ENCODE measurements around the gene IGSF9B. TPM values are rescaled to one million over a fixed set of nuclear protein-coding genes. Genes with fewer than 3 reads are reported as not detected.
A peak's percentile ranks its signal among the peaks of the same experiment; 100 is the strongest.

Gene IGSF9B
- total and polyA plus RNA-seq, 9 of the 15 experiments (the other 6 are each of a cell fraction or from before 2014, with no cell fraction given) = 0.09 TPM; not detected in 8

GRCh38 chr11:133988686-133989410 is 32.1 kb upstream of the IGSF9B start:
- Histone ChIP-seq H3K9ac (ENCODE audit: insufficient read depth in 1 of 2, low read depth in 2 of 2, low read length in 2 of 2) (peak overlapping the region in 1 of 2 experiments; percentile 36; a peak in 1 of 4 replicates), H3K27me3 (ENCODE audit: control insufficient read depth in 2 of 2, insufficient read depth in 2 of 2, low read length in 2 of 2) (peaks cover 16 to 85% of the 10 kb centered on the region in 2 experiments; a peak in 4 of 5 replicates), H4K20me1 (replicated peaks; ENCODE audit: control insufficient read depth, insufficient read depth, low read length) (peaks cover 4% of the 10 kb centered on the region; the same call in 1 of the 2 replicates), H3K4me3 (no peak overlapping the region), H3K36me3 (ENCODE audit: control insufficient read depth, insufficient read depth, low read length) (no peaks in the 10 kb centered on the region), H2AFZ (ENCODE audit: low read depth, low read length) (no peak overlapping the region), H3K9me3 (replicated peaks; ENCODE audit: control insufficient read depth, insufficient read depth, low read depth, low read length) (no peaks in the 10 kb centered on the region), H3K4me2 (ENCODE audit: insufficient read depth, low read length) (no peak overlapping the region), H3K27ac (ENCODE audit: extremely low read depth, low read depth, low read length) (no peak overlapping the region), H3K9me1 (ENCODE audit: control insufficient read depth, insufficient read depth, low read length) (peaks cover 3% of the 10 kb centered on the region), H3K4me1 (replicated peaks in 1 of 2; ENCODE audit: control insufficient read depth in 2 of 2, insufficient read depth in 2 of 2, low read length in 2 of 2) (no peaks in the 10 kb centered on the region), H3K79me2 (ENCODE audit: control insufficient read depth, insufficient read depth, low read length) (no peaks in the 10 kb centered on the region)
- ATAC-seq (peak; percentile 19), DNase-seq (ENCODE audit: extremely low read depth in 1 of 4, low spot score in 3 of 4) (no peak), FAIRE-seq (no peak)
- ChIA-PET POLR2A (interaction anchor here (0.6 kb wide), 1 partner anchor 237 kb away, joined by 3 read pairs; no protein-coding TSS in a partner anchor), CTCF (ENCODE audit: low intra/inter-chr PET ratio) (no interaction called here)
- intact Hi-C loops (cut with micrococcal nuclease) (no loop called here), in situ Hi-C loops (cut with MboI) (no loop called here)
- 5% methylated on average over 18 of the region's 22 CpGs for WGBS (ENCODE audit: insufficient coverage, low coverage, missing lambda C conversion rate)
- BruUV-seq (replicated peaks) = no TSS peak
- no peak for TF ChIP-seq ZFPM2 (CRISPR knock-in tag; IDR thresholded peaks at IDR 0.05)
- TF ChIP-seq MCM3 (IDR thresholded peaks at IDR 0.05) = no peak
- TF ChIP-seq, protein P1, sequence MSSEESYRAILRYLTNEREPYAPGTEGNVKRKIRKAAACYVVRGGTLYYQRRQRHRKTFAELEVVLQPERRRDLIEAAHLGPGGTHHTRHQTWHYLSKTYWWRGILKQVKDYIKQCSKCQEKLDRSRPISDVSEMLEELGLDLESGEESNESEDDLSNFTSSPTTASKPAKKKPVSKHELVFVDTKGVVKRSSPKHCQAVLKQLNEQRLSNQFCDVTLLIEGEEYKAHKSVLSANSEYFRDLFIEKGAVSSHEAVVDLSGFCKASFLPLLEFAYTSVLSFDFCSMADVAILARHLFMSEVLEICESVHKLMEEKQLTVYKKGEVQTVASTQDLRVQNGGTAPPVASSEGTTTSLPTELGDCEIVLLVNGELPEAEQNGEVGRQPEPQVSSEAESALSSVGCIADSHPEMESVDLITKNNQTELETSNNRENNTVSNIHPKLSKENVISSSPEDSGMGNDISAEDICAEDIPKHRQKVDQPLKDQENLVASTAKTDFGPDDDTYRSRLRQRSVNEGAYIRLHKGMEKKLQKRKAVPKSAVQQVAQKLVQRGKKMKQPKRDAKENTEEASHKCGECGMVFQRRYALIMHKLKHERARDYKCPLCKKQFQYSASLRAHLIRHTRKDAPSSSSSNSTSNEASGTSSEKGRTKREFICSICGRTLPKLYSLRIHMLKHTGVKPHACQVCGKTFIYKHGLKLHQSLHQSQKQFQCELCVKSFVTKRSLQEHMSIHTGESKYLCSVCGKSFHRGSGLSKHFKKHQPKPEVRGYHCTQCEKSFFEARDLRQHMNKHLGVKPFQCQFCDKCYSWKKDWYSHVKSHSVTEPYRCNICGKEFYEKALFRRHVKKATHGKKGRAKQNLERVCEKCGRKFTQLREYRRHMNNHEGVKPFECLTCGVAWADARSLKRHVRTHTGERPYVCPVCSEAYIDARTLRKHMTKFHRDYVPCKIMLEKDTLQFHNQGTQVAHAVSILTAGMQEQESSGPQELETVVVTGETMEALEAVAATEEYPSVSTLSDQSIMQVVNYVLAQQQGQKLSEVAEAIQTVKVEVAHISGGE (CRISPR knock-in tag; IDR thresholded peaks at IDR 0.05) = no peak
- TF ChIP-seq HNRNPLL (IDR thresholded peaks at IDR 0.05; ENCODE audit: low read depth, low read length, poor library complexity, severe bottlenecking) = no peak
- no peak for TF ChIP-seq RBM39 (optimal IDR thresholded peaks at IDR 0.05; ENCODE audit: low read depth, low read length)
- TF ChIP-seq KLF1 (tag; IDR thresholded peaks at IDR 0.05) = no peak
